Measurements from ENCODE around the gene HELZ. TPM values are rescaled to one million over a fixed set of nuclear protein-coding genes. Genes with fewer than 3 reads are reported as not detected.
"Not testable (repeated sequence)": the region's sequence is repeated elsewhere in the genome, so short reads cannot be mapped to it uniquely, and the experiment has no call there.

HELZ gene
- total RNA-seq, 1 donor from 2014 or later = 19.9 TPM

DNA sequence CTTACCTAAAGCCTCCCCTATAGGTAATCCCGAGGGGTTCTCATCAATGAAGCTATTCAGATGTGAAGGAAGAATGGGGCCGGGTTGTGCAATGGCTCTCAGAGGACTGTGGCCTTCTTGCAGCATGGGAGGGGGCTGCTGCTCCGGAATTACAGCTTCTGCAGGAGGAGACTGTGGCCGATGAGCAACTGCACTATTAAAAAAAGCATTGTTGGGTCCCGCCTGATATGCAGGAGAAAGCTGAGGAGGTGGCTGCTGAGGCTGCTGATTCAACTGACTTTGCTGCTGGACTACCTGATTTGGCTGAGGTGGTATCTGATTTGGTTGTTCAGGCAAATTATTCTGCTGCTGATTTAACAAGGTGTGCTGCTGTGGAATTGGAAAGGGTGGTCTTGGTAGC, 135.9 kb downstream of the HELZ start:
- no peak for ATAC-seq

DNA sequence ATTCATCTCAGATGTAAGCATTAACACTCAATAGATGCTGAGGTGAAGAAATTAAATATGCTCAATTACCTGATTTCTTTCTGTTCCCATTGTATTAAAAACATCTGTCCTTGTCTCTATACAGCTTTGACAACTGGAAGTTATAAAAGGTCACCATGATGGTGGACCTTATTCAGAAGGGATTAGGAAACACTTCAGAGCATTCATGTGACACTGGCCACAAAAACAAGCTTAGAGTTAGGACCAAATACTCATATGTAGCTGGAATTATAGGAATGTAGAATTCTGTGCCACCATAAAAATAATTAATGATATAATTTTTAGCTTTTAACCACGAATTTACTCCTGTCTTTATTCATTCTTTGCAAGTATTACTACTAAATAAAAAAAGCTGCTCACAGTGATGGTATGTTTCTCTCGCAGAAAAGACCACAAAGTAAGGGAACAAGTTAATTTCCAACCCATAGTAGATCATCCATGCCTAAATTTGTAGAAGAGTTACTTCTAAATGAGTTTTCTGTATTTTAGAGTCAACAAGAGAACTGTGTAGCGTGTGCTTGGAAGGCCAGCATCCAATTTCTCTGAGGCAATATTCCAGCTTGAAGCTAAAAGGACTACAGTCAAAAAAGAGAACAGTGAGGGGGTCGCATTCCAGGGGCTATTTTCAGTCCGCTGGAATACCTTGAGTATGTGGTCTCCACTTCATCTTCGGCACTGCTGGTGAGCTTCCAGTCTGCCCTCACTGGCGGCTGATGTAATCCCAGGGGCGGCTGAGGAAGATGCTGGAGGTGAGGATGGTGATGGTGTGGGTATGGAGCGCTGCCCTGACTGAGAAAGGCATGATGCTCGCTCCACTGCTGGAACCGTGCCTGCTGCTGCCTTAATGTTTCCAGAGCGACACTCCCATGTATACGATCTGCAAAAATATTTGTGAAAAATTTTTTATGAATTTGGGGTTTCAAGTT, 136.9 kb downstream of the HELZ start:
- ATAC-seq = no peak

DNA sequence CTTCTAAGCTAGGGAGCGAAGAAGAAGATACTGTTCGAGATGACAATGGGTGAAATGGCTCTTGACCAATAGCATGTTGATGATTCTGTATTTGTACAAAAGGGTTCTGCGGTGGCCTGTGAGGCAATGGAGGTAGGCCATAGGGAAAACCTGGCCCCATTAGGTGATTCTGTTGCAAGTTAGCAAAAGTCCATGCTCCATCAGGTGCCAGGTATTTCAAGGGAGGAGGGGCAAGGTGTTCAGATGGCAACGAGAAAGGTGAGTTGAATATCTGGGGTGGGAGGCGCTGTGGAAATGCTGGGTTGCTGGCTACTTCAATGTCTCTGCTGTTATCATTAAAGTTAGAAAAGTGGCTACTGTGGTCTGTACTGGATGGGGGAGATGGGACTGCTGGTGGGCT, 137.8 kb downstream of the HELZ start:
- no peak for ATAC-seq

DNA sequence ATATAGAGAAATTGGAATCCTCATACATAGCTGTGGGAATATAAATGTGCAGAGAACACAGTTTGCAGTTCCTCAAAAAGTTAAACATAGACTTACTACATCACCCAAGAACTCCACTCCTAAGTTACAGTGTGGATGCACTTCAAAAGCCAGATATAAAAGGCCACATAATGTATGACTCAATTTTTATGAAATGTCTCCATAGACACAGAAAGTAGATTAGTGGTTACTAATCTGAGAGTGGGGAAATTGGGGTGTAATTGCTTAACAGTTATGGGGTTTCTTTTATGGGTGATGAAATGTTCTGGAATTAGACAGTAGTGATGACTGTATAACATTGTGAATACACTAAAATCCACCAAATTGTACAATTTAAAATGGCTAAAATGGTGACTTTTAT, 139.8 kb downstream of the HELZ start:
- ATAC-seq = peak; percentile 41

DNA sequence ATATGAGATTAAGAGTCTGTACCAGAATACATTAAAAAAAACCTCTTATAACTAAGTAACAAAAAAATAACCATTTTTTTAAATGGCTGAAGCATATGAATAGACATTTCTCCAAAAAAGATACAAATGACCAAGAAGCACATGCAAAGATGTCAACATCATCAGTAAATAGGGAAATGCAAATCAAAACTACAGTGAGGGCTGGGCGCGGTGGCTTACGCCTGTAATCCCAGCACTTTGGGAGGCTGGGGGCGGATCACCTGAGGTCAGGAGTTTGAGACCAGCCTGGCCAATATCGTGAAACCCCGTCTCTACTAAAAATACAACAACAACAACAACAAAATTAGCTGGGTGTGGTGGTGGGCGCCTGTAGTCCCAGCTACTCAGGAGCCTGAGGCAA, 140.4 kb downstream of the HELZ start:
- ATAC-seq = not testable (repeated sequence)

DNA sequence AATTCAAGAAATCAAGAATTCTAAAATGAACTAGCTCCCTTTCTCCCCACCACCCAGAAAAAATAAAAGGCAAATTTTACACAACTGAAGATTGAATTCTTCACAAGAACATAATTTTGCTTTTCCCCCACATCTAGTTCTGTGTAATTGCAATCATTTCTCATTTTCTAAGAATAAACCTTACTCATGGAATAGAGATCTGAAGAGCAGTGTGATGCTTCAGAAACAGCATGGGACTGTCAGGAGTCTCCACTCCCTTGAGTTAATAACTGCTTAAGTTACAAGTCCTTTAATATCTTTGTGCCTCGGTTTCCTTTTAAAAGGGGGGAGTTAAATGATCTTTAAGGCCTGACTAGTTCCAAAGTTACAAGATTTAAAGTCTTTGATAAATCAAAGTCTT, 147.0 kb downstream of the HELZ start:
- no peak for ATAC-seq

DNA sequence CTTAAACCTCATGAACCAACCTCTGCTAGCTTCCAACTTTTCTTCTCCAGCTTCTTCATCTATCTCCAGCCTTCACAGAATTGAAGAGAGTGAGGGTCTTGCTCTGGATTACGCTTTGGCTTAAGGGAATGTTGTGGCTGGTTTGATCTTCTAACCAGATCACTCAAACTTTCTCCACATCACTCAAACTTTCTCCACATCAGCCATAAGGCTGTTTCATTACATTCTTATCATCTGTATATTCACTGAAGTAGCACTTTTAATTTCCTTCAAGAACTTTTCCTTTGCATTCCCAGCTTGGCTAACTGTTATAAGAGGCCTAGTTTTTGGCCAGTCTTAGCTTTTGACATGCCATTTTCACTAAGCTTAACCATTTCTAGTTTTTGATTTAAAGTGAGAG, 148.4 kb downstream of the HELZ start:
- ATAC-seq = no peak

DNA sequence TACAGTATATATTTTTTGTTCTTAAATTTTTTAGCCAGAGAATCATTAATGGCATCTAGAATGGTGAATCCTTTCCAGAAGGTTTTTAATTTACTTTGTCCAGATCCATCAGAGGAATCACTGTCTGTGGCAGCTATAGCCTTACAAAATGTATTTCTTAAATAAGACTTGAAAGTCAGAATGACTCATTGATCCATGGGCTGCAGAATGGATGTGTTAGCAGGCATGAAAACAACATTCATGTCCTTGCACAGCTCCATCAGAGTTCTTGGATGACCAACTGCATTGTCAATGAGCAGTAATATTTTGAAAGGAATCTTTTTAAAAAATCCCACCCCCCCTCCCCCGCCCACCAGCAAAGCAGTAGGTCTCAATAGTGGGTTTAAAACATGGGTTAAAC, 149.2 kb downstream of the HELZ start:
- no peak for ATAC-seq

DNA sequence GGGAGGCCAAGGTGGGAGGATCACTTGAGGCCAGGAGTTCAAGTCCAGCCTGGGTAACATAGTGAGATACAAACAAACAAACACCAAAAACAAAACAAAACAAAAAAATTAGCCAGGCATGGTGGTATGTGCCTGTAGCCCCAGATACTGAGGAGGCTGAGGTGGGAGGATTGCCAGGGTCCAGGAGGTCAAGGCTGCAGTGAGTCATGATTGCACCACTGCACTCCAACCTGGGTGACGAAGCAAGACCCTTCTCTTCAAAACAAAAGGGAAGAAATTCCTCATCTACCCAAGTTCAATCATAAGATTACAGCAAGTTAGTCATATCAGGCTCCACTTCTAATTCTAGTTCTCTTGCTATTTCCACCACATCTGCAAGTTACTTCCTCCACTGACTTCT, 149.7 kb downstream of the HELZ start:
- ATAC-seq = not testable (repeated sequence)

DNA sequence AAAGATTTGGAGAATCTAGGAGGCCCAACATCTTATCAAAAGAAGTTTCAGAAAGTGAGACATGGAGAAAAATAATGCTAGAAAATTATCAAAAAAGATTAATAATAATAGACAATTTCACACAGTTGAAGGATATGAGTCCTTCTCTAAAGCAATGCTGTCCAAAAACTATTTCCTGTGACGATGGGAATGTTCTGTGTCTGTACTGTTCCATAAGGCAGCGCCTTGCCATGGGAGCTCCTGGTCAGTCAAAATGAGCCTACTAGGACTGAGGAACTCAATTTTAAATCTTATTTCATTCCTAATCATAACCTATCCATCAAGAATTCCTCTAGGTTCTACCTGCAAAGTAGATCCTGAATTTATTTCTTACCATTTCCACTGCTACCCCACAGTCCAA, 151.6 kb downstream of the HELZ start:
- ATAC-seq = no peak

DNA sequence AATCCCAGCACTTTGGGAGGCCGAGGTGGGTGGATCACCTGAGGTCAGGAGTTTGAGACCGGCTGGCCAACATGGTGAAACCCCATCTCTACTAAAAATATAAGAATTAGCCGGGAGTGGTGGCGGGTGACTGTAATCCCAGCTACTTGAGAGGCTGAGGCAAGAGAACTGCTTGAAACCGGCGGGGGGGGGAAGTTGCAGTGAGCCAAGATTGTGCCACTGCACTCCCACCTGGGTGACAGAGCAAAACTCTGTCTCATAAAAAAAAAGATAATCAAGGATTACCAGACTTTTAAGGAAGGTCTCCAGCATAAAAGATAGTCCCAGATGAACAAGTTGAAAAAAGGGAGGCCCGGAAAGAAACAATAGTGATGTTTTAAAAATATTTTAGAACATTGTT, 152.3 kb downstream of the HELZ start:
- ATAC-seq = not testable (repeated sequence)

DNA sequence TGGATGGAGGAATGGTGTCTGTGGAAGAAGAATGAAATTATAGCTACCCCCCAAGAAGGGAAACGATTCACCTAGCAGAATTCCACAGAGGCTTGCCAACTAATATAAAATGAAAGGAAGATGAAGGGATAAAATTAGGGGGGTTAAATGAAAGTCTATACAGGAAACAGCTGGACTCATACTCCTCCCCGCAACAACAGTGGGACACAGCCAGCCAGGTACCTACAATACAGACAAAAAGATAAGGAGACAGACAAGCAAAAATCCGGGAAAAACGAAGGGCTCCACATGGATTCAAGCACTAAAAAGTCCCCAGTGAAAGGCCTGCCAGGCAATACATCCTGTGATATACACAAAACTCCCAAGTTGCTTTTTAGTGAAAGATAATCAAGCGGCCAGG, 152.7 kb downstream of the HELZ start:
- no peak for ATAC-seq

DNA sequence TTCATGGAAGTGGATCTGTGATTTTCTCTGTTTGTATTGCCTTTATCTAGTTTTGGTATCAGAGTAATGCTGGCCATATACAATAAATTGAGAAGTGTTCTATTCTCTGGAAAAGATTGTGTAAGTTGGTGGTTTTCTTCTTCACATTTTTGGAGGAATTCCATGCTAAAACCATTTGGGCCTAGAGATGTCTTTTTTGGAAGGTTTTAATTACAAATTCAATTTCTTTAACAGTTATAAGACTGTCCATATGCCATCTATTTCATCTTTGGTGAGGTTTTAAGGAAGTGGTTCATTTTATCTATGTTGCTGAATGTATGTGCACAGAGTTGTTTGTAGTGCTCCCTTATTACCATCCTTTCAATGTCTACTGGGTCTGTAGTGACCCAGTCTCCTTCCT, 154.7 kb downstream of the HELZ start:
- no peak for ATAC-seq

DNA sequence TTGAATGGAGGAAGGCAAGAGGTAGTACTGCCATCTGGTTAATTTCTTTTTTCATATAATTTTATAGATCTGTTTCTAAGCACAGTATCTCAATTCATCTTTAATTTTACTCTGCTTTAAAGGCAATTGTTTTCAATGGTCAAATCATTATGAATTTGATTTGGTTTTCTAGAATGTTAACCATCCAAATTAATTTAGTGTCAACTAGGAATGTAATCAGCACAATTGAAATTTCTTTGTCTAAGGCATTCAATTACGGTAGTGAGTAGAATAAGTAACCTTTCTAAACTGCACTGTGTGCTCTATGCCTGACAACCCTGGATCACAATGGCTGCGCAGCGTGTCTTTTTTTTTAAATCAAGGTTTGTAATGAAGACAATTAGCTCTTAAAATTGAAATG, 156.4 kb downstream of the HELZ start:
- no peak for ATAC-seq

DNA sequence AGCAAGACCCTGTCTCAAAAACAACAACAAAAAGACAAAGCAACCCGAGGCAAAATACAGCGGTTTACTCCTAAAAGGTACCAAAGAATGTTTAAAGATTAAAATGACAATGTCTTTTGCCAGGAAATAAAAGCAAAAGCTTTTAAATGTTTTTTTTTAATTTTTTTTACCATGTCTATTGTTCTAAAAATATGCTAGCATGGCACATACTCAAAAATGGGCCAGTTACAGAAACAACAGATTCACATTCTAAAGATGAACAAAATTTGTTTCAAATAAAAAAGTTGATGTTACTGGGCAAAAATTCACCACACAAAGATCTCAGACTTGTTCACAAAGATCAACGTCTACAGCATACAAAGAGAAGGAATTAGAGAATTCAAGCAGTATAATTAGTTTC, 159.6 kb downstream of the HELZ start:
- no peak for ATAC-seq

DNA sequence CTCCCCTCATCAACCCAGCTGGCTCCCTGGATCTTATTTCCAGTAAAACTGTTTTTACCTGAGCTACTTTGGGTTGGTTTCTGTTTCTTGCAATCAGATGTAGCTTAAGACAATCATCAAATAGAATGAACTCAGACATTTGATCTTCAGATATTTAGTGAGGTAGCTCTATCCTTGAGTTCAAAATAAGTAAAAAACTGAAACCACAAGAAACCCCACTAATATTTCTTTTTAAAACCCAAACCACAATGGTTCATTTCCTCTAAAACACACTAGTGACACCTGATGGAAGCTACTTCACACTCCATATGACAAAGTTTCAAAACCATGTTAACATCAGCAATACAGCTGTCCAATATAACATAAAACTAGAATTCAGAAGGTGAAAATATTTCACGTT, 162.9 kb downstream of the HELZ start:
- ATAC-seq = no peak

DNA sequence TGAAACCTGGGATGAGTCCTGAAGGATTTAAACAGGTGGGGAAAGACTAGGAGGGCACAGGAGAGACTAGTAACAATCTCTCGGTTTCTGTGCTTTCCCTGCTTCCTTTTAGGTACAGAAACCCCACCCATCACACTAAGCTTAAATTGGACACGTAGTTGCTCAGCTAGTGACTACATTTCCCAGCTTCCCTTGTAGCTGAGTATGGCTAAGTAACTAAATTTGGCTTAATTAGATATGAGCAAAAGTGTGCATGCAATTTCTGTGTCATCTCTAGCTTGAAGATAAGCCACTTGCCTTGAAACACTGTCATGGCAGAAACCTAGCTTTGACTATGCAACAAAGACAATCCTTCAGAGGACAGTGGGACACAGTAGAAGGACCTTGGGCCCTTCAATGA, 164.2 kb downstream of the HELZ start:
- ATAC-seq = no peak

DNA sequence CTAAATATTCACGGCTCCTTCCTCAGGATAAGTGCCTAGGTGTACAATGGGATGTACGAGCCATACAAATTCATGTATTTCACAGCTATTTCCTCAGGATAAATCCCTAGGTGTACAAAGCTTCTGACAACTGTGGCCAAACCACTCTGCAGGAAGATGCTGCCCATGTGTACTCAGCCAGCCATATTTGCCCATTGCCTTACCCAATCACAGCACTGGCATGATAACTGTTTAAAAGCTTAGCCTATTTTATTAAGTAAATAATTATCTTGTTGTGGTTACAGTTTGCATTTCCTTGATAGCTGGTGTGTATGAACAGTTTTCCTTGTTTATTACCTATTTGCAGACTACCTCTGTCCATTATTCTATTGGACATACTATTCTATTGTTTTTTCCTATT, 165.5 kb downstream of the HELZ start:
- no peak for ATAC-seq

DNA sequence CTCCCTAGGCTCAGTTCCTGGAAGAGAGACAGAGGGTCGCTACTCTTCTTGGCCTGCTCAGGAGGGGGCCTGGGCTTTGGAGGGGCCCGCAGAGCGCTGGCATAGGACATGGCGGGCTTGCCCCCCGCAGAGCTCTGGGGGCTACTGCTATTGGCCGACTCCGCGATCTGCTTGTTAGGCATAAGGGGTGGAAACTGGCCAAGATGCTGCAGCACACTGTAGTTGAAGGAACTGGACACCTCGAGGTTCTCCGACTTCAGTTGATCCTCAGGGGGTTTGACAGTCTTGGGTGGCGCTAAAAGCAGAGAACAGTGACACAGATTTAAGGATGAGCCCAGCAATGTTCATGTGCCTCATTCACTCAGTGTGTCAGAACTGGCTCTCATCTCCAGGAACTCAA, 166.7 kb downstream of the HELZ start:
- ATAC-seq = no peak

DNA sequence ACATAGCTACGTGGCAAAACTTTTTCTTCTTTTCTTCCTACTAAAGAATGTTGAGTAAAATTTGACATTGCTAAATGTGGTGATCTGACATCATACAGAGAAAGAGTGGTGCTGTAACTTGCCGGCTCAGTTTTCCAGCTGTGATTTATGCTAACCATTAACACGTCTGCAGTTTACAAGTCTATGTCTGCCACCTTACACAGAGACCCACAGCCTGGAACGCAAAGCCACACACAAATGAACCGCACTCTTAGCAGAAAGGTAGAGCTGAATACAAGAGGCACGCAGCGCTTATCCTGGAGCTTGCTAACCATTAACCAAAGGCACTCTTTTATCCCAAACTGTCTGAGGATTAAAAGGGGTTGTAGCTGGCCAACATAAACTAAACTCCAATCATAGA, 168.7 kb downstream of the HELZ start:
- ATAC-seq = no peak

DNA sequence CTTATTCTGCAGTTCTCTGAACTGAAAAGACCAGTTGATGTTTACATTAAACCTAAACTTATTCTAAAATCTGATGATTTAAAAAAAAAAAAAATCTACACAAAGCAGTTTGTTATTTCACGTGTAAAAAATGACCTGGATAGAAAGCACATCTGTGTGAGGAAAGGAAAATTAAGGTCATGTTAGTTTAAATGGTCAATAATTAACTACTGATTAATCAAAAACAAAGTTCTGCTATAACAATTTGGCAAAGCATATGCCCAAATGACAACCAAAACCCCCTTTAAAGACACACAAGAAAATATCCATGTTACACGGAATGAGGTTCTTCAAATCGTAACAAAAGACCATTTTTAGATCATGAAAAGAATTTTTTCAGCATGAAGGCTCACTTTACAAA, 170.2 kb downstream of the HELZ start:
- no peak for ATAC-seq

DNA sequence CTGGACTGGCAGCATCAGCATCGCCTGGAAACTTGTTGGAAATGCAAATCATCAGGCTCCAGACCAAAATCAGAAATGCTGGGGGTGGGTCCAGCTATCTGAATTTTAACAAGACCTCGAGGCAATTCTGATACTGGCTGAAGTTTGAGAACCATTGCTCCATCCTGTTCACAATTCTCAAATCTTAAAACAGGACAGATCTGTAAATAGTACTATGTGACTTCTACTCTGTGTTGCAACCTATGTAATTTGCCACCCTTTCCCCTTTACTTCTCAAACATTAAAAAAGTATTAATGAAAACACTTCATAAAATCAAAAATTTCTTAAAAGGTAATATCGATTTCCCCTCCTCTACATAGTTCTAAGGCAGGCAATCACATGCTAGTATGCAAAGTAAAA, 172.1 kb downstream of the HELZ start:
- ATAC-seq = no peak

DNA sequence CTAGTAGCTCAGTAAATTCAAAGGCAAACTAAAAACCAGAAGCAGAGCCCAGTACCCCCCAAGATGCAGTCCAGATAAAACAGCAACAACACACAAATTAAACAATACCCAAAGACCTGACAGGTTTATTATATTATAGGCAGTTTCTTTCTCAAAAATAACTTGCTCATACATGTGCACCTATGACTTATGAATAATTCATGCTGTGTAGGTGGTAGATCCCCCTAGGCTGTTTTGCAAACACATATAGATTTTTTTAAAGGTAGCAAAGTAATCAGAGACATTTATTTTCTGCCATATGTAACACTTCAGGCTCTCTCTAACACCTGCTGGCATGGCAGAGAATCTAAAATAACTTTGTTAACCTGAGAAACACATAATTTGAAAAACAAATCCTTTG, 173.4 kb downstream of the HELZ start:
- no peak for ATAC-seq

DNA sequence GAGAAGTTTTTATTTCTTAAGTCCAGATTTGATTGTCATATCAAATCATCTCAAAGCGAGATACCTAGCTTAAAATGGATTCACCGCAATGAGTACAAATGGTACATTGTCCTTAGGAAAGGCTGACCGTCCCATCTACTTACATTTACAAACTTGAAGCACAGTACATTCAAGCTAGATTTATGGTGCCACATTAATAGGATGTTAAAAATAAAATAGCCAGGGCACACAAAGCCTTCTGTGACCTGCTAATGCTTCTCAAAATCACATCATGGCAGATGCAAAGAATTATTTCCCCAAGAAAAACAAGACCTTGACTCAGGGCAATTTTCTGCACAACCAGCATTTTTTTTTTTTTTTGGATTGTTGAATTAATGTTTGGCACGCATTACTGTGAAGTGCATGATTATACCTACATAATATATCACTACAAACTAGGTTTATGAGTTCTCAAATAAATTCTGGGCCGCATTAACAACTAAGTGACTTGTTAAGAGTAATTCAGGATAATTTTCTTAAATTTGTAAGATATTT, 175.3 kb downstream of the HELZ start:
- ATAC-seq = no peak

DNA sequence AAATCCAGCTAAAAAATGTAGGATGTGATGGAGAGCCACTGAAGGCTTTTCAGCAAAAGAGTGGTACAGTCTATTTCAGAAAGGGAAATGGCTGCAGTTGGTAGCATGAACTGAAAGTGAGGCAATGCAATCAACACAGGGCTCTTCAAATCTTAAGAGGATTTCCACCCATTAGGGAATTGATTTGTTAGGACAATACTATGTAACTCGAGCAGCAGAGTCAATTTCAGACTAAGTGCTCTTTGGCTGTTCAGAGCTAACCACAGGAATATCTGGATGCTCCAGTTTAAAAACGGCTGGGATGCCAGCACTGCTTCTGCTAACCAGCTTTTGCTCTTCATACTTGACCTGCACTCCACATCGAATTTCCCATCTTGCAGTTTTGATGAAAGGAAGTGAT, 176.0 kb downstream of the HELZ start:
- ATAC-seq = no peak

All from esophagus mucosa (tissue), 1 donor.